HepG2 (cell line): ENCODE data around the gene NUFIP1. TPM values are rescaled to one million over a fixed set of nuclear protein-coding genes. Genes with fewer than 3 reads are reported as not detected.

ENCODE experiments used
- ARHGAP35 ChIP-seq: sonication (generic); formaldehyde crosslinking; IDR thresholded peaks from 2 replicates; pipeline ENCODE4 v1.9.0; 2022; ENCODE audit warnings: mild to moderate bottlenecking, inconsistent platforms, moderate library complexity, missing genetic modification reagents, borderline replicate concordance
- GATA4 ChIP-seq: sonication (generic); IDR thresholded peaks from 2 replicates; pipeline ENCODE4 v1.6.1; 2016; ENCODE audit warnings: antibody characterized with exemption, low read depth, borderline replicate concordance
- GFI1 ChIP-seq: sonication (generic); formaldehyde crosslinking; IDR thresholded peaks from 2 replicates; pipeline ENCODE4 v1.5.0; 2020; ENCODE audit warnings: missing genetic modification reagents, mild to moderate bottlenecking, borderline replicate concordance
- HCFC1 ChIP-seq: fragments of 150-350 bp; IDR thresholded peaks from 2 replicates; pipeline ENCODE4 v1.6.1; 2014; ENCODE audit warnings: low read depth, low read length
- KDM1A ChIP-seq: IDR thresholded peaks from 2 replicates; pipeline ENCODE4 v1.6.1; 2016; ENCODE audit warnings: missing compliant biosample characterization
- KDM4B ChIP-seq: sonication (generic); formaldehyde crosslinking; IDR thresholded peaks from 2 replicates; pipeline ENCODE4 v1.4.0; 2020; ENCODE audit warnings: missing genetic modification reagents
- MTA1 ChIP-seq: sonication (generic); formaldehyde crosslinking; IDR thresholded peaks from 2 replicates; pipeline ENCODE4 v1.4.0; 2020; ENCODE audit warnings: missing genetic modification reagents, mild to moderate bottlenecking, borderline replicate concordance
- NR3C1 ChIP-seq: sonication (generic); formaldehyde crosslinking; IDR thresholded peaks from 2 replicates; pipeline ENCODE4 v1.4.0; 2020; ENCODE audit warnings: missing genetic modification reagents
- PAWR ChIP-seq: sonication (generic); formaldehyde crosslinking; IDR thresholded peaks from 2 replicates; pipeline ENCODE4 v1.4.0; 2020; ENCODE audit warnings: missing genetic modification reagents, mild to moderate bottlenecking, borderline replicate concordance
- PRPF4 ChIP-seq: fragments of 200-400 bp; formaldehyde crosslinking; IDR thresholded peaks from 2 replicates; pipeline ENCODE4 v1.6.1; 2016; ENCODE audit warnings: low read length, low read depth; ENCODE audit not compliant: poor library complexity, severe bottlenecking
- SP1 ChIP-seq, 2 experiments: fragments of 450-650 bp in 1 of 2; sonication (generic) in 1 of 2; formaldehyde crosslinking in 1 of 2; IDR thresholded peaks; 2 replicates each; pipeline versions ENCODE4 v1.4.0 to v1.6.1; 2016 to 2020; ENCODE audit warnings: missing genetic modification reagents in 1 of 2
- ZBTB34 ChIP-seq: sonication (generic); formaldehyde crosslinking; IDR thresholded peaks from 2 replicates; pipeline ENCODE4 v1.8.0; 2022; ENCODE audit warnings: mild to moderate bottlenecking, missing genetic modification reagents
- ZFP37 ChIP-seq: sonication (generic); formaldehyde crosslinking; IDR thresholded peaks from 2 replicates; pipeline ENCODE4 v1.4.0; 2020; ENCODE audit warnings: missing genetic modification reagents, borderline replicate concordance
- ZGPAT ChIP-seq: IDR thresholded peaks from 2 replicates; pipeline ENCODE4 v1.6.1; 2016; ENCODE audit warnings: mild to moderate bottlenecking
- ZNF30 ChIP-seq: sonication (generic); formaldehyde crosslinking; IDR thresholded peaks from 2 replicates; pipeline ENCODE4 v1.5.0; 2020; ENCODE audit warnings: mild to moderate bottlenecking, missing genetic modification reagents
- ZNF557 ChIP-seq: sonication (generic); formaldehyde crosslinking; IDR thresholded peaks from 2 replicates; pipeline ENCODE4 v1.4.0; 2020; ENCODE audit warnings: missing genetic modification reagents
- ZSCAN21 ChIP-seq: sonication (generic); formaldehyde crosslinking; IDR thresholded peaks from 2 replicates; pipeline ENCODE4 v1.8.0; 2022; ENCODE audit warnings: mild to moderate bottlenecking, missing genetic modification reagents, moderate library complexity, borderline replicate concordance
- polyA plus RNA-seq, 8 experiments: library from polyadenylated mRNA; depleted of rRNA in 3 of 8; stranded (reverse) in 7 of 8; unstranded in 1 of 8; fragments of >200 nt; fragmentation: Illumina TruSeq in 4 of 8; extraction: Trizol in 4 of 8; gene quantifications; 2 replicates each; pipeline versions ENCODE4 v1.2.1 to v1.2.3, GENCODE V29; 2011 to 2016; ENCODE audit warnings: low read depth in 4 of 8, missing spikeins in 1 of 8, mixed read lengths in 1 of 8; ENCODE audit not compliant: insufficient read depth in 1 of 8
- total RNA-seq, 5 experiments: library from RNA; depleted of rRNA; stranded (reverse); fragments of >200 nt; fragmentation: Illumina TruSeq; extraction: Trizol; gene quantifications; 2 replicates each; pipeline ENCODE4 v1.2.3, GENCODE V29; 2016; ENCODE audit warnings: low read depth in 1 of 5
- TF ChIP-seq, protein P1 (sequence below): sonication (generic); formaldehyde crosslinking; conservative IDR thresholded peaks from 2 replicates; pipeline ENCODE4 v1.8.0; 2022; ENCODE audit warnings: missing genetic modification reagents
- TF ChIP-seq, protein P2 (sequence below): sonication (generic); formaldehyde crosslinking; IDR thresholded peaks from 2 replicates; pipeline ENCODE4 v1.4.0; 2020; ENCODE audit warnings: missing genetic modification reagents, mild to moderate bottlenecking, borderline replicate concordance
- TF ChIP-seq, protein P3 (sequence below): sonication (generic); formaldehyde crosslinking; IDR thresholded peaks from 2 replicates; pipeline ENCODE4 v1.8.0; 2022; ENCODE audit warnings: missing genetic modification reagents, mild to moderate bottlenecking, borderline replicate concordance

Gene NUFIP1
- total and polyA plus RNA-seq, 2 of the 13 experiments (the other 11 are each of a cell fraction or from before 2014, with no cell fraction given): 1.9 to 10.3 TPM

DNA sequence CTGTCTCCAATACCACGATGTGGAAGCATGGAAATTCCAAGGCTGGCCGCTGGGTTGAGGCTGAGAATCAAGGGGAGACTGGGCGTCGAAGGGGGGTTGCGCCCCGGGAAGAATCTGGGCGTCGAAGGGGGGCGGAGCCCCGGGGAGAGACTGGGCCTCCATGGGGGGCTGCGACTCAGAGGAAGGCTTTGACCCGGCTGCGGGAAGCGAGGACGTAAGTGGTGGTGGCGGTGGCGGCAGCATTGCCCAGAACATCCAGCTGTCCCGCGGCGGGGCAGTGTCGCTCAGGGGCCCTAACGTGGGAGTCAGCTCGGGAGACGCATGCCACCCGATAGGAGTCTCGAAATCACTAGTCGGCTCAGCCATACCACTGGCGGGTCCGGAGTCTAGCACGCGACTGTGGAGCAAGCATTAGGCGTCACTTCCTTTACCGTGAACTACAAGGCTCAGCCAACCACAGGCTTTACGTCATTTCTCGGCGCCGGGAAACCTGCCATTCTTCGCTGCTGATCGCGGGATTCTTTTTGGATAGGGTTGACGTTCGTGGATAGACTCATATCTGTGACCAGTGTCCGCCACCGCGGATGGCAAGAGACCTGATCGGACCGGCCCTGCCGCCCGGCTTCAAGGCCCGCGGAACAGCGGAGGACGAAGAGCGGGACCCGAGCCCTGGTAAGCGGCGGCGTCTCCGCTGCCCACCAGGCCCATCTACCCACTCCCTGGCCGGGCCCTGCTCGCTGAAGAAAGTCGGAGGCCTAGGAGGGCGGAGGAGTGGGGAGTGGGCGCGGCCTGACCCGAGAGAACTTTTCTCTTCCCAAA is at the start of gene NUFIP1, which contains the start of gene GPALPP1 (continued):
- TF ChIP-seq ZGPAT (CRISPR knock-in tag): peak; percentile 71; the same call in 1 of the 2 replicates
- TF ChIP-seq ZSCAN21 (CRISPR knock-in tag): peak; percentile 89
- TF ChIP-seq NR3C1 (CRISPR knock-in tag): no peak
- no peak for TF ChIP-seq SP1 (IDR thresholded peaks at IDR 0.05)
- peak; percentile 36; the same call in 1 of the 2 replicates for TF ChIP-seq SP1 (CRISPR knock-in tag; IDR thresholded peaks at IDR 0.05)
- no peak for TF ChIP-seq ZBTB34
- TF ChIP-seq ZNF30 (CRISPR knock-in tag): no peak
- TF ChIP-seq PRPF4: no peak
- no peak for TF ChIP-seq PAWR
- peak; percentile 69; the same call in 1 of the 2 replicates for TF ChIP-seq HCFC1
- TF ChIP-seq GFI1 (CRISPR knock-in tag): peak; percentile 59; the same call in 1 of the 2 replicates
- peak; percentile 67; the same call in 1 of the 2 replicates for TF ChIP-seq KDM4B (CRISPR knock-in tag)
- TF ChIP-seq, protein P1, sequence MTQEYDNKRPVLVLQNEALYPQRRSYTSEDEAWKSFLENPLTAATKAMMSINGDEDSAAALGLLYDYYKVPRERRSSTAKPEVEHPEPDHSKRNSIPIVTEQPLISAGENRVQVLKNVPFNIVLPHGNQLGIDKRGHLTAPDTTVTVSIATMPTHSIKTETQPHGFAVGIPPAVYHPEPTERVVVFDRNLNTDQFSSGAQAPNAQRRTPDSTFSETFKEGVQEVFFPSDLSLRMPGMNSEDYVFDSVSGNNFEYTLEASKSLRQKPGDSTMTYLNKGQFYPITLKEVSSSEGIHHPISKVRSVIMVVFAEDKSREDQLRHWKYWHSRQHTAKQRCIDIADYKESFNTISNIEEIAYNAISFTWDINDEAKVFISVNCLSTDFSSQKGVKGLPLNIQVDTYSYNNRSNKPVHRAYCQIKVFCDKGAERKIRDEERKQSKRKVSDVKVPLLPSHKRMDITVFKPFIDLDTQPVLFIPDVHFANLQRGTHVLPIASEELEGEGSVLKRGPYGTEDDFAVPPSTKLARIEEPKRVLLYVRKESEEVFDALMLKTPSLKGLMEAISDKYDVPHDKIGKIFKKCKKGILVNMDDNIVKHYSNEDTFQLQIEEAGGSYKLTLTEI (CRISPR knock-in tag): no peak
- TF ChIP-seq GATA4: no peak; the same call in 1 of the 2 replicates
- TF ChIP-seq, protein P2, sequence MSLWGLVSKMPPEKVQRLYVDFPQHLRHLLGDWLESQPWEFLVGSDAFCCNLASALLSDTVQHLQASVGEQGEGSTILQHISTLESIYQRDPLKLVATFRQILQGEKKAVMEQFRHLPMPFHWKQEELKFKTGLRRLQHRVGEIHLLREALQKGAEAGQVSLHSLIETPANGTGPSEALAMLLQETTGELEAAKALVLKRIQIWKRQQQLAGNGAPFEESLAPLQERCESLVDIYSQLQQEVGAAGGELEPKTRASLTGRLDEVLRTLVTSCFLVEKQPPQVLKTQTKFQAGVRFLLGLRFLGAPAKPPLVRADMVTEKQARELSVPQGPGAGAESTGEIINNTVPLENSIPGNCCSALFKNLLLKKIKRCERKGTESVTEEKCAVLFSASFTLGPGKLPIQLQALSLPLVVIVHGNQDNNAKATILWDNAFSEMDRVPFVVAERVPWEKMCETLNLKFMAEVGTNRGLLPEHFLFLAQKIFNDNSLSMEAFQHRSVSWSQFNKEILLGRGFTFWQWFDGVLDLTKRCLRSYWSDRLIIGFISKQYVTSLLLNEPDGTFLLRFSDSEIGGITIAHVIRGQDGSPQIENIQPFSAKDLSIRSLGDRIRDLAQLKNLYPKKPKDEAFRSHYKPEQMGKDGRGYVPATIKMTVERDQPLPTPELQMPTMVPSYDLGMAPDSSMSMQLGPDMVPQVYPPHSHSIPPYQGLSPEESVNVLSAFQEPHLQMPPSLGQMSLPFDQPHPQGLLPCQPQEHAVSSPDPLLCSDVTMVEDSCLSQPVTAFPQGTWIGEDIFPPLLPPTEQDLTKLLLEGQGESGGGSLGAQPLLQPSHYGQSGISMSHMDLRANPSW (CRISPR knock-in tag): no peak
- TF ChIP-seq MTA1 (CRISPR knock-in tag): 0 out of 2 replicates have a peak, but pooled peaks have one; percentile 76
- TF ChIP-seq KDM1A: no peak
- no peak for TF ChIP-seq ARHGAP35 (CRISPR knock-in tag)
- TF ChIP-seq, protein P3, sequence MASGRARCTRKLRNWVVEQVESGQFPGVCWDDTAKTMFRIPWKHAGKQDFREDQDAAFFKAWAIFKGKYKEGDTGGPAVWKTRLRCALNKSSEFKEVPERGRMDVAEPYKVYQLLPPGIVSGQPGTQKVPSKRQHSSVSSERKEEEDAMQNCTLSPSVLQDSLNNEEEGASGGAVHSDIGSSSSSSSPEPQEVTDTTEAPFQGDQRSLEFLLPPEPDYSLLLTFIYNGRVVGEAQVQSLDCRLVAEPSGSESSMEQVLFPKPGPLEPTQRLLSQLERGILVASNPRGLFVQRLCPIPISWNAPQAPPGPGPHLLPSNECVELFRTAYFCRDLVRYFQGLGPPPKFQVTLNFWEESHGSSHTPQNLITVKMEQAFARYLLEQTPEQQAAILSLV: peak; percentile 80; the same call in 1 of the 2 replicates
- no peak for TF ChIP-seq ZNF557 (CRISPR knock-in tag)
- TF ChIP-seq ZFP37: no peak
